Stomach (tissue), 4 donors: Measurements from ENCODE around the gene DPT.

Experiments
- EP300 ChIP-seq: sonication (generic); formaldehyde crosslinking; IDR thresholded peaks from one replicate; pipeline ENCODE4 v1.6.1; 2017; ENCODE audit warnings: antibody characterized with exemption
- POLR2A ChIP-seq, 4 donors: fragments of 450-650 bp; IDR thresholded peaks; one replicate each; pipeline ENCODE4 v1.6.1; 2016; ENCODE audit warnings: antibody characterized with exemption in 4 of 4, control low read depth in 2 of 4, mild to moderate bottlenecking in 1 of 4, moderate library complexity in 1 of 4
- POLR2AphosphoS5 ChIP-seq, 3 donors: sonication (generic); formaldehyde crosslinking; IDR thresholded peaks; one replicate each; pipeline ENCODE4 v1.6.1; 2016; ENCODE audit warnings: antibody characterized with exemption in 3 of 3
- TF ChIP-seq, protein P1 (sequence below), 7 experiments: fragments of 450-650 bp in 4 of 7; fragments of 200-600 bp in 3 of 7; sonication (generic) in 3 of 7; IDR thresholded peaks; one replicate each; pipeline ENCODE4 v1.5.1; 2016 to 2019; ENCODE audit warnings: antibody characterized with exemption in 7 of 7, control low read depth in 2 of 7, mild to moderate bottlenecking in 1 of 7

DNA sequence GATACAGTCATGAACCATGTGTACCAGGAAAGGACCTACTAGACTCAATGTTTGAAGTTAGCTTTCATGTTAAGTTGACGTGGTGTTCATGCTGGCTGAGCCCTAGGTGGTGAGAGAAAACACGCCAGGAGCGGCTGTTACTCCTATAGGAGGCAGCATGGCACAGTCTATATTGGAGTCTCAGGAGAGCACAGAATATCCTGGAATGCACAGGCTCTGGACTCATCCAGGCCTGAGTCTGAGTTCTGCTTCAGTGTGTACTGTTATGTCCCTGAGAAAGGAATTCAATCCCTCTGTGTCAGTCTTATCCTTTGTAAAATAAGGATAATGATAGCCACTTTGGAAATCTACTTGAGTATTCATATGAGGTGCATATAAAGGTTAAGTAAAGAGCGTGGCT, 41.2 kb downstream of the DPT start:
- TF ChIP-seq POLR2A (IDR thresholded peaks at IDR 0.05) (no peak), POLR2AphosphoS5 (IDR thresholded peaks at IDR 0.05) (no peak), EP300 (no peak)
- TF ChIP-seq, protein P1, sequence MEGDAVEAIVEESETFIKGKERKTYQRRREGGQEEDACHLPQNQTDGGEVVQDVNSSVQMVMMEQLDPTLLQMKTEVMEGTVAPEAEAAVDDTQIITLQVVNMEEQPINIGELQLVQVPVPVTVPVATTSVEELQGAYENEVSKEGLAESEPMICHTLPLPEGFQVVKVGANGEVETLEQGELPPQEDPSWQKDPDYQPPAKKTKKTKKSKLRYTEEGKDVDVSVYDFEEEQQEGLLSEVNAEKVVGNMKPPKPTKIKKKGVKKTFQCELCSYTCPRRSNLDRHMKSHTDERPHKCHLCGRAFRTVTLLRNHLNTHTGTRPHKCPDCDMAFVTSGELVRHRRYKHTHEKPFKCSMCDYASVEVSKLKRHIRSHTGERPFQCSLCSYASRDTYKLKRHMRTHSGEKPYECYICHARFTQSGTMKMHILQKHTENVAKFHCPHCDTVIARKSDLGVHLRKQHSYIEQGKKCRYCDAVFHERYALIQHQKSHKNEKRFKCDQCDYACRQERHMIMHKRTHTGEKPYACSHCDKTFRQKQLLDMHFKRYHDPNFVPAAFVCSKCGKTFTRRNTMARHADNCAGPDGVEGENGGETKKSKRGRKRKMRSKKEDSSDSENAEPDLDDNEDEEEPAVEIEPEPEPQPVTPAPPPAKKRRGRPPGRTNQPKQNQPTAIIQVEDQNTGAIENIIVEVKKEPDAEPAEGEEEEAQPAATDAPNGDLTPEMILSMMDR (IDR thresholded peaks at IDR 0.05) = no peak
